KMS-11 (cell line): Measurements from ENCODE around the gene SPAG17.

Experiments
- H2AFZ ChIP-seq: fragments of 200-600 bp; sonication (generic); 2 replicates; pipeline ENCODE4 v1.6.1; 2016; ENCODE audit warnings: antibody characterized with exemption, mixed run types, low read depth
- H3K27ac ChIP-seq: fragments of 200-600 bp; sonication (generic); 2 replicates; pipeline ENCODE4 v1.6.1; 2016; ENCODE audit warnings: mild to moderate bottlenecking, mixed run types
- H3K27me3 ChIP-seq: fragments of 200-600 bp; sonication (generic); 2 replicates; pipeline ENCODE4 v1.6.1; 2017; ENCODE audit warnings: mild to moderate bottlenecking, low read depth, mixed run types, moderate library complexity; ENCODE audit not compliant: insufficient read depth
- H3K36me3 ChIP-seq: fragments of 200-600 bp; sonication (generic); 2 replicates; pipeline ENCODE4 v1.6.1; 2017; ENCODE audit warnings: mild to moderate bottlenecking, mixed run types; ENCODE audit not compliant: insufficient read depth
- H3K4me1 ChIP-seq: fragments of 200-600 bp; sonication (generic); 2 replicates; pipeline ENCODE4 v1.6.1; 2016; ENCODE audit warnings: mild to moderate bottlenecking, low read depth, mixed run types; ENCODE audit not compliant: poor library complexity, severe bottlenecking
- H3K4me2 ChIP-seq: fragments of 200-600 bp; sonication (generic); 2 replicates; pipeline ENCODE4 v1.7.0; 2016; ENCODE audit warnings: mild to moderate bottlenecking, mixed run types
- H3K4me3 ChIP-seq: fragments of 200-600 bp; sonication (generic); IDR thresholded peaks from 2 replicates; pipeline ENCODE4 v1.6.1; 2017; ENCODE audit warnings: low read depth, low read length, mixed read lengths; ENCODE audit not compliant: insufficient read depth
- H3K79me2 ChIP-seq: fragments of 200-600 bp; sonication (generic); 2 replicates; pipeline ENCODE4 v1.6.1; 2016; ENCODE audit warnings: low read depth, mixed run types; ENCODE audit not compliant: insufficient read depth
- H3K9ac ChIP-seq: fragments of 200-600 bp; sonication (generic); 2 replicates; pipeline ENCODE4 v1.6.1; 2016; ENCODE audit warnings: mild to moderate bottlenecking, mixed run types
- H4K20me1 ChIP-seq: fragments of 200-600 bp; sonication (generic); 2 replicates; pipeline ENCODE4 v1.6.1; 2016; ENCODE audit warnings: mild to moderate bottlenecking, mixed run types; ENCODE audit not compliant: insufficient read depth
- TF ChIP-seq, protein P1 (sequence below): fragments of 200-600 bp; sonication (generic); conservative IDR thresholded peaks from 2 replicates; pipeline ENCODE4 v1.6.1; 2017; ENCODE audit warnings: low read depth, mild to moderate bottlenecking, antibody characterized with exemption, low read length, moderate library complexity, mixed read lengths

SPAG17 gene

DNA sequence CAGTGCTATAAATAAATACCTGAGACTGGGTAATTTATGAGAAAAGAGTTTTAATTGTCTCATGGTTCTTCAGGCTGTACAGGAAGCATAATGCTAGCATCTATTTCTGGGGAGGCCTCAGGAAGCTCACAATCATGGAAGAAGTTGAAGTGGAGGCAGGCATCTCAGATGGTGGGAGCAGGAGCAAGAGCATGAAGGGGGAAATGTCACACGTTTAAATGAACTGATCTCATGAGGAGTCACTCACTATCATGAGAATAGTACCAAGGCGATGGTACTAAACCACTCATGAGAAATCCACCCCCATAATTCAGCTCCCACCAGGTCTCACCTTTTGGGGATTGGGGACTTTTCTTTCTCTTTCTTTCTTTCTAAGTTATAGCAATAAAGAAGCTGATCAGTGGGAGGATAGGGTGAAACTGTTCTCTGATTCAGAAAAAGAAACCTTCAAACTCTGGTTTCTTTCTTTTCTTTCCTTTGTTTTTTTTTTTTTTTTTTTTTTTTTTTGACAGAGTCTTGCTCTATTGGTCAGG, 17.1 kb upstream of the SPAG17 start:
- no peak overlapping the region for H3K9ac ChIP-seq
- no peak overlapping the region for H3K4me2 ChIP-seq
- H3K36me3 ChIP-seq: no peaks in the 10 kb centered on the region
- no peak overlapping the region for H3K4me3 ChIP-seq
- H3K27ac ChIP-seq: no peak overlapping the region
- H2AFZ ChIP-seq: no peak overlapping the region
- H4K20me1 ChIP-seq: no peaks in the 10 kb centered on the region
- H3K4me1 ChIP-seq: no peaks in the 10 kb centered on the region
- TF ChIP-seq, protein P1, sequence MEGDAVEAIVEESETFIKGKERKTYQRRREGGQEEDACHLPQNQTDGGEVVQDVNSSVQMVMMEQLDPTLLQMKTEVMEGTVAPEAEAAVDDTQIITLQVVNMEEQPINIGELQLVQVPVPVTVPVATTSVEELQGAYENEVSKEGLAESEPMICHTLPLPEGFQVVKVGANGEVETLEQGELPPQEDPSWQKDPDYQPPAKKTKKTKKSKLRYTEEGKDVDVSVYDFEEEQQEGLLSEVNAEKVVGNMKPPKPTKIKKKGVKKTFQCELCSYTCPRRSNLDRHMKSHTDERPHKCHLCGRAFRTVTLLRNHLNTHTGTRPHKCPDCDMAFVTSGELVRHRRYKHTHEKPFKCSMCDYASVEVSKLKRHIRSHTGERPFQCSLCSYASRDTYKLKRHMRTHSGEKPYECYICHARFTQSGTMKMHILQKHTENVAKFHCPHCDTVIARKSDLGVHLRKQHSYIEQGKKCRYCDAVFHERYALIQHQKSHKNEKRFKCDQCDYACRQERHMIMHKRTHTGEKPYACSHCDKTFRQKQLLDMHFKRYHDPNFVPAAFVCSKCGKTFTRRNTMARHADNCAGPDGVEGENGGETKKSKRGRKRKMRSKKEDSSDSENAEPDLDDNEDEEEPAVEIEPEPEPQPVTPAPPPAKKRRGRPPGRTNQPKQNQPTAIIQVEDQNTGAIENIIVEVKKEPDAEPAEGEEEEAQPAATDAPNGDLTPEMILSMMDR: no peak
- no peaks in the 10 kb centered on the region for H3K27me3 ChIP-seq
- no peaks in the 10 kb centered on the region for H3K79me2 ChIP-seq

DNA sequence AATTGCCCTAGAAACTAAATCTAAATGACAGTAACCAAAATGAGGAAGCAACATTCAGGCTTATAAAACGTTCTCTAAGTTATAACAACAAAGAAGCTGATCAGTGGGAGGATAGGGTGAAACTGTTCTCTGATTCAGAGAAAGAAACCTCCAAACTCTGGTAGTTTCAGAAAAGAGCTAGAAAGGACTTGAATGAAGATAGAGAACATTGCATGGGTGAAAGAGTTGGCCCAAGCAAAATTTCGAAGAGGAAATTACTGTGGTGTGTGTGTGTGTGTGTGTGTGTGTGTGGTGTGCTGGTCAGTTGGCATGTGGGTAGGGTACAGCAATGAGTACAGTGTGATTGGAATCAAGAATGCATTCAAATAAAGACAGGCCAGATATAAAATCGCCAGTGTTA, 16.5 kb upstream of the SPAG17 start:
- TF ChIP-seq, protein P1: no peak
- H3K79me2 ChIP-seq: no peaks in the 10 kb centered on the region
- no peak overlapping the region for H3K9ac ChIP-seq
- H3K4me3 ChIP-seq: no peak overlapping the region
- no peak overlapping the region for H3K27ac ChIP-seq
- H3K4me2 ChIP-seq: no peak overlapping the region
- no peaks in the 10 kb centered on the region for H4K20me1 ChIP-seq
- H3K27me3 ChIP-seq: no peaks in the 10 kb centered on the region
- no peaks in the 10 kb centered on the region for H3K4me1 ChIP-seq
- no peak overlapping the region for H2AFZ ChIP-seq
- no peaks in the 10 kb centered on the region for H3K36me3 ChIP-seq

DNA sequence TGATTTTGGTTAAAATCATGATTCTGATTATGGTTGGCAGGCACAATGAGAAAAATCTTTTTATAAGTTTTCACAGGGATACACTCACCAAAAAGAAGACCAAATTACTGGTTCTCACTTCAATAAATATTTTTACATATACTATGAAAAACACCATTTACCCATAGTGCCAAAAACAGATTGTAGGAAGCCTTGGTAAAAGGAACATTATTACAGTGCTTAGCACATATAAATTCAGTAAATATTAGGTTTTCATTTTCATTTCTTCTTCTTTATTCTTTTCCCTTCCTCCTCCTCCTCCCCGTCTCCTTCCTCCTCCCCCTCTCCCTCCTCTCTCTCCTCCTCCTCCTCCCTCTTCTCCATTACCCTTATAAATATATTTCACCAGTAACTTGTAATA, 15.8 kb upstream of the SPAG17 start:
- no peak overlapping the region for H3K4me3 ChIP-seq
- H3K36me3 ChIP-seq: no peaks in the 10 kb centered on the region
- H3K27me3 ChIP-seq: no peaks in the 10 kb centered on the region
- H3K9ac ChIP-seq: no peak overlapping the region
- no peak overlapping the region for H3K27ac ChIP-seq
- no peaks in the 10 kb centered on the region for H3K4me1 ChIP-seq
- TF ChIP-seq, protein P1: no peak
- no peak overlapping the region for H2AFZ ChIP-seq
- no peaks in the 10 kb centered on the region for H3K79me2 ChIP-seq
- no peaks in the 10 kb centered on the region for H4K20me1 ChIP-seq
- no peak overlapping the region for H3K4me2 ChIP-seq

DNA sequence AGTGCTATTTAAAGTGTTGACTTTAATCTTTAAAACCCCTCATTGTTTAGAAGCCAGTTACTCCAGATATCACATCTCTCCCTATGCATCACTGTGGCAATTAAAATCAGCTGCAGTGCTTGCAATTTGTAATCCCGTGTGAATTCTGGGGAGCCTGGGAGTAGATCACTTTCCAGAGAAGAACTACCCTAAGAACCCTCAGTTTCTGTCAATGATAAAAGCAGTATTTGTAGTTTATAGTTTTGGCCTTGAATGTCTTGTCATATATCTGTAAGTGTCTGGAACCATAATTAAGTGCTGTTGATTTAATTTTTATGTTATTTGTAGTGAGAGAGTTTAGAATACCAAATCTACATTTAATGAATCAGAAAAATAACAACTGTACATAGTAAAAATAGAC, 5.5 kb upstream of the SPAG17 start:
- TF ChIP-seq, protein P1: no peak
- no peak overlapping the region for H3K9ac ChIP-seq
- H3K4me3 ChIP-seq: no peak overlapping the region
- no peak overlapping the region for H3K4me2 ChIP-seq
- no peaks in the 10 kb centered on the region for H3K36me3 ChIP-seq
- H3K27me3 ChIP-seq: no peaks in the 10 kb centered on the region
- no peak overlapping the region for H2AFZ ChIP-seq
- H3K79me2 ChIP-seq: no peaks in the 10 kb centered on the region
- H4K20me1 ChIP-seq: no peaks in the 10 kb centered on the region
- no peak overlapping the region for H3K27ac ChIP-seq
- no peaks in the 10 kb centered on the region for H3K4me1 ChIP-seq

DNA sequence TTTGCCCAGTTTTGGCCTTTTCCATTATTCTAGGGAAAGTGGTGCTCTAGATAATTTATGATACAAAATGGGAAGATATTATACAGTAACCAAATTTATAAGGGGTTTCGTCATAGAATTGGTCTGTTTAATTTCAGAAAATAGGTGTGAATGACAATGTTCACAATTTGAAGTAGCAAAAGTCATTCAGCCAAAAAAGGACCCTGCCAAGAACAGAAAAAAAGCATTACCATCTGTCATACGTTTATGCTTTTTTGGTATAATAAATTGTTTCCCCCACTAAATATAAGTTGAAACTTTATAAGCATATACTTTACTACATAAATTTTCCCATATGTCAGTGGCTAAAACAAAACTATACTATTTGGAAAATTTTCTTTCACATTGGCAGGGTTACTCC, 4.5 kb upstream of the SPAG17 start:
- Histone ChIP-seq H2AFZ (no peak overlapping the region), H3K36me3 (no peaks in the 10 kb centered on the region), H3K79me2 (no peaks in the 10 kb centered on the region), H4K20me1 (no peaks in the 10 kb centered on the region), H3K27me3 (no peaks in the 10 kb centered on the region), H3K4me2 (no peak overlapping the region), H3K4me3 (no peak overlapping the region), H3K4me1 (no peaks in the 10 kb centered on the region), H3K9ac (no peak overlapping the region), H3K27ac (no peak overlapping the region)
- TF ChIP-seq, protein P1: no peak
